RWPE1 (cell line): ENCODE data around the gene BPI.

Experiments used
- CTCF ChIA-PET: fragments of 350-600 bp; sonication (Branson Sonifier 250); formaldehyde crosslinking; extraction: SDS; loops from one replicate; lab custom pipeline; 2021; lab: Yijun Ruan, JAX
- POLR2A ChIA-PET: fragments of 400-600 bp; formaldehyde crosslinking; extraction: SDS; loops from one replicate; lab custom pipeline; 2020; ENCODE audit warnings: antibody characterized with exemption; ENCODE audit not compliant: low non-redundant PET; lab: Yijun Ruan, JAX
- DNase-seq: peaks from one replicate; pipeline ENCODE4 v3.0.0; 2012; ENCODE audit warnings: low spot score
- H3K27ac ChIP-seq: fragments of 450-650 bp; 2 replicates; pipeline ENCODE4 v1.5.1; 2017
- TF ChIP-seq, protein P1 (sequence below): fragments of 450-650 bp; conservative IDR thresholded peaks from 2 replicates; pipeline ENCODE4 v1.5.1; 2017; ENCODE audit warnings: low read depth, mild to moderate bottlenecking

BPI gene

GRCh38 chr20:38293491-38294065 is 10.4 kb upstream of the BPI start:
- POLR2A ChIA-PET, result no interaction called here
- no peak overlapping the region for H3K27ac ChIP-seq

GRCh38 chr20:38294076-38294591 is 9.8 kb upstream of the BPI start:
- no peak overlapping the region for H3K27ac ChIP-seq
- ChIA-PET CTCF (interaction anchor here (1.6 kb wide), 1 partner anchor 72 kb away, joined by 3 read pairs; no protein-coding TSS in a partner anchor), POLR2A (no interaction called here)
- TF ChIP-seq, protein P1, sequence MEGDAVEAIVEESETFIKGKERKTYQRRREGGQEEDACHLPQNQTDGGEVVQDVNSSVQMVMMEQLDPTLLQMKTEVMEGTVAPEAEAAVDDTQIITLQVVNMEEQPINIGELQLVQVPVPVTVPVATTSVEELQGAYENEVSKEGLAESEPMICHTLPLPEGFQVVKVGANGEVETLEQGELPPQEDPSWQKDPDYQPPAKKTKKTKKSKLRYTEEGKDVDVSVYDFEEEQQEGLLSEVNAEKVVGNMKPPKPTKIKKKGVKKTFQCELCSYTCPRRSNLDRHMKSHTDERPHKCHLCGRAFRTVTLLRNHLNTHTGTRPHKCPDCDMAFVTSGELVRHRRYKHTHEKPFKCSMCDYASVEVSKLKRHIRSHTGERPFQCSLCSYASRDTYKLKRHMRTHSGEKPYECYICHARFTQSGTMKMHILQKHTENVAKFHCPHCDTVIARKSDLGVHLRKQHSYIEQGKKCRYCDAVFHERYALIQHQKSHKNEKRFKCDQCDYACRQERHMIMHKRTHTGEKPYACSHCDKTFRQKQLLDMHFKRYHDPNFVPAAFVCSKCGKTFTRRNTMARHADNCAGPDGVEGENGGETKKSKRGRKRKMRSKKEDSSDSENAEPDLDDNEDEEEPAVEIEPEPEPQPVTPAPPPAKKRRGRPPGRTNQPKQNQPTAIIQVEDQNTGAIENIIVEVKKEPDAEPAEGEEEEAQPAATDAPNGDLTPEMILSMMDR, result no peak
- no peak for DNase-seq

More at GRCh38 chr20:38293491-38294065, 10.4 kb upstream of the BPI start:
- TF ChIP-seq, protein P1, result no peak
- CTCF ChIA-PET, result interaction anchor here (0.7 to 1.6 kb wide), 2 partner anchors 72 to 76 kb away, joined by 3 read pairs; no protein-coding TSS in a partner anchor
- no peak for DNase-seq

DNA sequence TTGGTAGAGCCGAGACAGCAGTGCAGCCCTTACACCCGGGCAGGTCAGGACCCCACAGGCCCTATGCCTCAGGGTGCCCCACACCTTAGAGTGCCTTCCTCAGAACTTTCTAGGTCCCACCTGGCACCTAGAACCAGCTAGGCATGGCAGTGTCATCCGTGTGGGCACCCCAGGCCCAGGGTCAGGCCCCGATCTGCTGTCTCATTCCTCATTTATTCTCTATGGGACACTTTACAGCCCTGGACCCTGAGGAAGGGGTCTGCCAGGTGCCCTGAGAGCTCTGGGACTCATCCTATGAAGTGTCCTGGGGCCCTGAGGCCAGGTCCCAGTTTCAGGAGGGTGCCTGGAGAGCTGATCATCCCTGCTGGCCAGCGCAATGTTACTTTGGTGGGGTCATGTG is 8.1 kb upstream of the BPI start:
- DNase-seq, result no peak
- CTCF ChIA-PET, result interaction anchor here (0.5 to 1.4 kb wide), 7 partner anchors 9 to 732 kb away, joined by 3 to 8 read pairs (median 3); no protein-coding TSS in a partner anchor
- TF ChIP-seq, protein P1, result no peak
- H3K27ac ChIP-seq, result no peak overlapping the region
- POLR2A ChIA-PET, result no interaction called here

GRCh38 chr20:38296433-38296832 is 7.5 kb upstream of the BPI start:
- POLR2A ChIA-PET, result no interaction called here
- TF ChIP-seq, protein P1, result no peak
- CTCF ChIA-PET, result interaction anchor here (0.9 to 1.4 kb wide), 2 partner anchors 9 to 75 kb away, joined by 4 to 8 read pairs; no protein-coding TSS in a partner anchor
- no peak overlapping the region for H3K27ac ChIP-seq
- no peak for DNase-seq

DNA sequence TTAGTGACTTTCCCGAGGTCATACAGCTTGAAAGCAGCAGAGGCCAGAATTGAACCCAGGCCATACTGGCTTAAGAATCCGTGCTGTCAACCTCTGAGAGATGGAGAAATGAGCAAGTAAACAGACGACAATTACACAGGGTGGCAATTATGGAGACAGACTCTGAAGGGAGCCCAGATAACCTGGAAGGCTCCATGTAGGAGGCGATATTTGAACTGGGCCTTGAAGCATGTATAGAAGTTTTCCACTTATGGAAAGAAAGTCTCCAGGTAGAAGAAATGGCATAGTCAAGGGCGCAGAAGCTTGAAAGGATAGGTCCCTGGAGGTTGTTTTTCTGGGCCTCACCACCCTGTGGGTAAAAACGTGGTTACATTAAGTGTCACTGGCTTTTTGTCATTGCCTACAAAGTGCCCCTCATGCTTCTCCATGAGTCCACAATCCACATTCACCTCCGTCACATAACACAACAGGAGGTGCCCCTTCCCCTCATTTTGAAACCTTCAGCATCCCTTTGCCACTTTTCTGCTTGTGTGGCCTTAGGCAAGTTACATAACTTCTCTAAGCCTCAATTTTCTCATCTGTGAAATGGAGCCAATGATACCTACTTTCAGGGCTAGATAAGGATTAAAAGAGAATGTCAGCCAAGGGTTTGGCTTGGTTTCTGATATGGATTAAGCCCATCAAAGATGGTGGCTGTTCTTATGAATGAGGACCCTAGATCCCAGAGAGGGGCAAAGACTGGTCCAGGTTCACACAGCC is 5.9 kb upstream of the BPI start:
- TF ChIP-seq, protein P1, result no peak
- peak overlapping the region; percentile 49; the same call in 1 of the 2 replicates for H3K27ac ChIP-seq
- ChIA-PET CTCF (interaction anchor here (1.1 kb wide), 1 partner anchor 10 kb away, joined by 4 read pairs; no protein-coding TSS in a partner anchor), POLR2A (no interaction called here)
- DNase-seq, result no peak

GRCh38 chr20:38298768-38299288 is 5.1 kb upstream of the BPI start:
- DNase-seq, result no peak
- POLR2A ChIA-PET, result no interaction called here
- H3K27ac ChIP-seq, result peak overlapping the region; percentile 49
- TF ChIP-seq, protein P1, result no peak
- CTCF ChIA-PET, result interaction anchor here (0.9 to 1.1 kb wide), 2 partner anchors 8 to 9 kb away, joined by 3 to 4 read pairs; no protein-coding TSS in a partner anchor
